ENCODE measurements around the gene FPR1. TPM values are rescaled to one million over a fixed set of nuclear protein-coding genes. Genes with fewer than 3 reads are reported as not detected.
"Not testable (repeated sequence)": the region's sequence is repeated elsewhere in the genome, so short reads cannot be mapped to it uniquely, and the experiment has no call there.

The FPR1 gene
- total RNA-seq, 1 donor from 2014 or later, result not detected

- Histone ChIP-seq H3K4me3 (ENCODE audit: low read depth, low read length) (no peak overlapping the region), H3K36me3 (ENCODE audit: control insufficient read depth, insufficient read depth, low read length) (no peaks in the 10 kb centered on the region), H3K27me3 (ENCODE audit: control insufficient read depth, insufficient read depth, low read length) (no peaks in the 10 kb centered on the region)
- peak; percentile 32 for DNase-seq (ENCODE audit: low read depth)
- peak; percentile 67 for TF ChIP-seq CTCF (IDR thresholded peaks at IDR 0.05; ENCODE audit: insufficient read depth, low read length, poor library complexity, severe bottlenecking)
Observed at GRCh38 chr19:51777570-51778462, 26.1 kb upstream of the FPR1 start.

DNA sequence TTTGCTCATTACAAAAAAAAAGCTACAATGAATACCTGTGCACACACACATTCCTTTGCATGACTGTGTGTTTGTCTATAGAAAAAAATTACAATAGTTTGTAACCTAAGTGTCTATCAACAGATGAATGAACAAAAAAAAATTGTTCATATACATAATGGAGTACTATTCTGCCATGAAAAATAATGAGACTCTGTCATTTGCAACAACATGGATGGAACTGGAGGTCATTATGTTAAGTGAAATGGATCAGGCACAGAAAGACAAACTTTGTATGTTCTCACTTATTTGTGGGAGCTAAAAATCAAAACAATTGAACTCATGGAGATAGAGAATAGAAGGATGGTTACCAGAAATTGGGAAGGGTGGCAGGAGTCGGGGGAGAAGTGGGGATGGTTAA is 24.9 kb upstream of the FPR1 start:
- DNase-seq (ENCODE audit: low read depth), result not testable (repeated sequence)

DNA sequence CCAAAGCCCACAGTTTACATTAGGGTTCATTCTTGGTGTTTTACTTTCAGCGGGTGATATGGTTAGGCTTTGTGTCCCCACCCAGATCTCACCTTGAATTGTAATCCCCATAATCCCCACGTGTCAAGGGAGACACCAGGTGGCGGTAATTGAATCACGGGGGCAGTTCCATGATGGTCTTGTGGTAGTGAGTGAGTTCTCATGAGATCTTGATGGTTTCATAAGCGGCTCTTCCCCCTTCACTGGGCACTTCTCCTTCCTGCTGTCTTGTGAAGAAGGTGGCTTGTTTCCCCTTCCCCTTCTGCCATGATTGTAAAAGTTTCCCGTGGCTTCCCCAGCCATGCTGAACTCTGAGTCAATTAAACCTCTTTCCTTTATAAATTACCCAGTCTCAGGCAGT is 21.3 kb upstream of the FPR1 start:
- Histone ChIP-seq H3K27me3 (ENCODE audit: control insufficient read depth, insufficient read depth, low read length) (no peaks in the 10 kb centered on the region), H3K4me3 (ENCODE audit: low read depth, low read length) (no peak overlapping the region), H3K36me3 (ENCODE audit: control insufficient read depth, insufficient read depth, low read length) (no peaks in the 10 kb centered on the region)
- no peak for TF ChIP-seq CTCF (IDR thresholded peaks at IDR 0.05; ENCODE audit: insufficient read depth, low read length, poor library complexity, severe bottlenecking)
- no peak for DNase-seq (ENCODE audit: low read depth)

More for the DNA sequence above, 24.9 kb upstream of the FPR1 start:
- H3K4me3 ChIP-seq (ENCODE audit: low read depth, low read length); H3K36me3 ChIP-seq (ENCODE audit: control insufficient read depth, insufficient read depth, low read length); H3K27me3 ChIP-seq (ENCODE audit: control insufficient read depth, insufficient read depth, low read length): not testable (repeated sequence)

DNA sequence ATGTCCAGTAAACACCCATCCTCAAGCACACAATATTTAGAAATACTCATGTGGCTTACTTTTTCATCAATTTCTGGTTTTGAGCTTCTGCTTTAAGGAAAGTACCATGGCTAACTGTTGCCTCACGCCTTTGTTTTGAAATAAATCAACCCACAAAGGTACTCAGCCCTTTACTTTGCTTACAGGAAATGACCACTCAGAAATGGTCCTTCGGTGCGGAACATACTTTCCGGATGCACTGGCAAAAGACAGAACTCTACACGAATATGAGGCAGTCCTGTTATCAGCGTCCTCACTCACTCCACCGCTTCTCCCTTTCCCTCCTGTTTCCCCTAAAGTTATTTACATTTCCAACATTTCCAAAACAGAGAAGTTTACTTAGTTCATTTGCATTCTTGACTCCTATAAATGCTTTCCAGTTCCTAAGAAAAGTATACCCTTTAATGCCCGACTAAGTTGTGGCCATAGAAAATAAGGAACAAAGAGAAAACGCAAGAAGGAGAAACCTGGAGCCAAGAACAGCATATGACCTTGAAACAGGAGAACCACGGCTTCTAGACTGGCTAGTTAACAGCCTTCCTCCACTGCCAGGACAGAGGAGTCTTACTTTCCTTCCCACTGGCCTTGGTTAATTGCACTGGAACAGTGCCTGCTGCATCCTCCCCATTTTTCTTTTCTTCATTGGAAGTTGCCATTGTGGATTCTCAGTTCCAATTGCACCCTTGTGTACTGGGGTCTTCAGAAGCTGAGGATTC is 19.9 kb upstream of the FPR1 start:
- H3K36me3 ChIP-seq (ENCODE audit: control insufficient read depth, insufficient read depth, low read length), result no peaks in the 10 kb centered on the region
- TF ChIP-seq CTCF (IDR thresholded peaks at IDR 0.05; ENCODE audit: insufficient read depth, low read length, poor library complexity, severe bottlenecking), result no peak
- no peaks in the 10 kb centered on the region for H3K27me3 ChIP-seq (ENCODE audit: control insufficient read depth, insufficient read depth, low read length)
- DNase-seq (ENCODE audit: low read depth), result no peak
- no peak overlapping the region for H3K4me3 ChIP-seq (ENCODE audit: low read depth, low read length)

GRCh38 chr19:51766461-51766860 is 14.8 kb upstream of the FPR1 start:
- DNase-seq (ENCODE audit: low read depth), result no peak
- no peak for TF ChIP-seq CTCF (IDR thresholded peaks at IDR 0.05; ENCODE audit: insufficient read depth, low read length, poor library complexity, severe bottlenecking)
- Histone ChIP-seq H3K36me3 (ENCODE audit: control insufficient read depth, insufficient read depth, low read length) (no peaks in the 10 kb centered on the region), H3K27me3 (ENCODE audit: control insufficient read depth, insufficient read depth, low read length) (no peaks in the 10 kb centered on the region), H3K4me3 (ENCODE audit: low read depth, low read length) (no peak overlapping the region)

DNA sequence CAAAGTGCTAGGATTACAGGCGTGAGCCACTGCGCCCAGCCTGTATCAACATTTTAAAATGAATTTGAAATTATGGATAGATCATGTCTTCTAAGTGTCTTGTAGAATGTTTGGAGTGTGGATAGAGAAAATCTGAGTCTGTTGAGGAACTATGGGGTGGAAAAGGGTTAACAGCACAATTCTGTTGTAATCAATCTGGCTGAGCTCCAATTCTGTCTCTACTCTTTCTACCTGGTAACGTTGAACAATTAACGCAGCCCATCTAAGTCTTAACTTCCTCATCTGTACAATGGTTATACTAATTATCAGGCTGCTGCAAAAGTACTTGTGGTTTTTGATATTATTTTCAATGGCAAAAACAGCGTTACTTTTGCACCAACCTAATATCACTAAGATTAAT is 13.4 kb upstream of the FPR1 start:
- TF ChIP-seq CTCF (IDR thresholded peaks at IDR 0.05; ENCODE audit: insufficient read depth, low read length, poor library complexity, severe bottlenecking), result no peak
- H3K4me3 ChIP-seq (ENCODE audit: low read depth, low read length), result no peak overlapping the region
- no peaks in the 10 kb centered on the region for H3K36me3 ChIP-seq (ENCODE audit: control insufficient read depth, insufficient read depth, low read length)
- no peak for DNase-seq (ENCODE audit: low read depth)
- H3K27me3 ChIP-seq (ENCODE audit: control insufficient read depth, insufficient read depth, low read length), result no peaks in the 10 kb centered on the region
